WTC11 (cell line): ENCODE measurements around the gene MSLN.

Experiments
- CREM ChIP-seq: sonication (generic); formaldehyde crosslinking; IDR thresholded peaks from 2 replicates; pipeline ENCODE4 v1.8.1; 2022; ENCODE audit warnings: mild to moderate bottlenecking, missing genetic modification reagents, moderate library complexity
- FOXK1 ChIP-seq: sonication (generic); formaldehyde crosslinking; IDR thresholded peaks from 2 replicates; pipeline ENCODE4 v1.8.0; 2022; ENCODE audit warnings: mild to moderate bottlenecking, moderate library complexity, missing genetic modification reagents
- SP1 ChIP-seq: sonication (generic); formaldehyde crosslinking; conservative IDR thresholded peaks from 2 replicates; pipeline ENCODE4 v1.8.1; 2022; ENCODE audit warnings: missing genetic modification reagents
- ZNF423 ChIP-seq: fragments of 250-450 bp; sonication (Bioruptor Pico); IDR thresholded peaks from 2 replicates; pipeline ENCODE4 v2.1.2; 2022; ENCODE audit warnings: mild to moderate bottlenecking, moderate library complexity

DNA sequence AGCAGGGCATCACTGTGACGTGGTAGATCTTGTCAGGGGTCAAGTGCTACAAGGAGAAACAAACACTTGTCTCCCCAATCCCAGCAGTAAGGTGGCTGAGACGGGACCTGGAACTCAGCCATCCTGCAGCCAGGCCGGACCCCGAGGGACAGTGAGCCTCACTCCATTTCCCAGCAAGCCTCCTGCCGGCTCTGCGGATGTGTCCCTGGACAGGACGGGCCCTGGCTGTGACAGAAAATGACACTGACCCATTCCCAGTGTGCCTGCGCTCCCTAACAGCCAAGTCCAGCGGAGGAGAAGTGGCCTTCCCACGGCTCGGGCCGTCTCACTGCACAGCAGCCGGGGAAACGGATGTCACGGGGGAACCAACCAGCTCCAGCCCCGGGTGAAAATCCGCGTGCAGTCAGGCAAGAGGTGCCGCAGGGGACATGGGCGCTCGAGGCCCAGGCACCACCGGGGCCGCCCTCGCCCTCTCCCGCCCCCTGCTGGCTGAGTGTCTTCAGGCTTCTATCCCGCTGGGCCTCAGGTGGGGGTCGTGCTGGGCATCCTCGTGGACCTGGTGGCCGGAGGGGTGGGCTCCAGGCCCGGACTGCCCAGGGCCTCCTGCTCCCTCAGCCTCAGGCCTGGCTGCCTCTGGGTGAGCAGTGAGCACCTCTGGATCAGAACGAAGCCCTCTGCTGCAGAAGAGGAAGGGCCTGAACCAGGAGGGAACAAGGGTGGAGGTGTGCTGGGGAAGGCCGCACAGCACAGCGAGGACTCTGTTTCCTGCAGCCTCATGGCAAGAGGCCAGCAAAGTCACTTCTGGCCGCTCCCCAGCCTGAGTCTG lies 26.9 kb upstream of the MSLN start:
- no peak for TF ChIP-seq FOXK1
- no peak for TF ChIP-seq SP1 (CRISPR knock-in tag)
- TF ChIP-seq ZNF423 (CRISPR knock-in tag): no peak
- no peak for TF ChIP-seq CREM (CRISPR knock-in tag)
